GM19351 (cell line): ENCODE measurements around the gene ZNF850.

Source experiments
- ATAC-seq: cut with Tn5 transposase; IDR thresholded peaks from one replicate; pipeline ENCODE4 v1.9.1; 2021; ENCODE audit warnings: mild to moderate bottlenecking, moderate library complexity; ENCODE audit not compliant: unreplicated experiment

The ZNF850 gene

DNA sequence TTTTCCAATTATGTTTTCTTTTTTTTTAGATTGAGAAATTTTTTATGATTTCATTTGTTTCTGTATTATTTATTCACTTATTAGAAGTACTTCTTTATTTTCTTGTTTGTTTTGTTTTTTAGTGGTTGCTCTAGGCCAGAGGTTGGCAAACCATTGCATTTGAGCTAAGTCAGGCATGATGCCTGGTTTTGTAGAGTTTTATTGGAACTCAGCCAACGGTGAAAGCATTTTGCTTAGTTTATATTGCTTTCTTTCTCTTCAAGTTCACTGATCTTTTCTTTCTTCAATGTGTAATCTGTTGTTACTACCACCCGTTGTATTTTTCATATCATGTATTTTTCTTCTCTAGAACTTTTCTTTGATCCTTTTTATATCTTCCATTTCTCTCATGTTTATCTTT, 65.5 kb downstream of the ZNF850 start:
- no peak for ATAC-seq

DNA sequence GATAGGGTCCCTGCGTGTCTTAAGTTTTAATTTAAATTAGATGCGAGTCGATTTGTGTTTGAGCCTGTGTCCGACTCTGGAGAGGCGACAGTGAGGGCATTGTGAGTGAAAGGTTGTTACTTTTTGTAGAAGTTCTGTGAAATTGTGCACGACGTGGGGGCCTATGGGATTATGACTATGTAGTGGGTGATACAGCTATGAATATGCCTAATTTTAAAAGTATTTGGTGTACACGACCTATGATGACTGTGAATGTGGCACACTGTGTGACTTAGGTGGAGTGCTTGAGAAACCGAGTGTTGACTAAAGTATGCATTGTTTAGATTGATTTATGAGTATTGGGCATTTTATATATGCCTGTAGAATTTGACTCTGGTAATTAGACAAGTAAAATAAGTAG, 84.5 kb downstream of the ZNF850 start:
- no peak for ATAC-seq

DNA sequence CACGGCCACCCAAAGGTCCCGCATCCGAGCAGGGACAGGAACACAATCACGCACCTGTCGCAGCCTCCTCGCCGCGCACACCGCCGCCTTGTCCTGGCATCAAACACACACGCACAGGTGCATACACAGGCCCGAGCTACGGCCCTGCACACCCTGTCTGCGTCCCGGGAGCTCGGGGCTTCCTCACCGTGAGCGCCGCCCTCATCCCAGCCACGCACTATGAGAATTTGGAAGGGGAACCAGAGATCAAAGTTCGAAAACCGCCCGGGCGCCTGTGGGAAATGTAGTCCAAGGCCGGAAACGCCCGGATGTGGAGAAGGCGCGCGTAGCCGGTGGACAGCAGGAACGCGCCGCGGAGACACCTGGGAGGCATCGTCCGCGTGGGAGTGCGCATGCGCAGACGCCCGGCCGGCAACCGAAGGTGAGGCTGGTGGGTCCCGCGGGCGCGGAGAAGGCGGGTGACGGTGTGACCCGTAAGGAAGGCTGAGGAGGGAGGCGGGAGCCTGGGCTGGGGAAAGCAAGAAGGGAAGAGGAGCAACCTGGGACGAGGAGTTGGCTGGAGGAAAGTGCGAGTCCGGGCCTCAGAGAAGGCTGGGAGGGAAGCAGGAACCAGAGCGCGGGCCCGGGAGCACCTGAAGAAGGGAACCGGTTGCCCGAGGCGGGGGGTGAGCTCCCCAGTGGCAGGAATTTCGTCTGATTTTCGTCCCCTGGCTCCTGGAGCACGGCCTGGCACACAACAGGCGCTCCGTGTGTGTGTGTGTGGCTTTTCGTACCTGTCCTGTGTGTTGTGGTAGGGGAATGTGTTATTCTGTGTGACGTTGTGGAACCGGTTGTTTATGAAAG, 85.2 kb downstream of the ZNF850 start, which contains the start of gene ZNF567:
Gene ZNF567, plus strand, starts transcription at position 399 of the 843 bp plus-strand sequence. CDS start 7,256 bp downstream, outside the sequence.
- peak; percentile 89 for ATAC-seq

DNA sequence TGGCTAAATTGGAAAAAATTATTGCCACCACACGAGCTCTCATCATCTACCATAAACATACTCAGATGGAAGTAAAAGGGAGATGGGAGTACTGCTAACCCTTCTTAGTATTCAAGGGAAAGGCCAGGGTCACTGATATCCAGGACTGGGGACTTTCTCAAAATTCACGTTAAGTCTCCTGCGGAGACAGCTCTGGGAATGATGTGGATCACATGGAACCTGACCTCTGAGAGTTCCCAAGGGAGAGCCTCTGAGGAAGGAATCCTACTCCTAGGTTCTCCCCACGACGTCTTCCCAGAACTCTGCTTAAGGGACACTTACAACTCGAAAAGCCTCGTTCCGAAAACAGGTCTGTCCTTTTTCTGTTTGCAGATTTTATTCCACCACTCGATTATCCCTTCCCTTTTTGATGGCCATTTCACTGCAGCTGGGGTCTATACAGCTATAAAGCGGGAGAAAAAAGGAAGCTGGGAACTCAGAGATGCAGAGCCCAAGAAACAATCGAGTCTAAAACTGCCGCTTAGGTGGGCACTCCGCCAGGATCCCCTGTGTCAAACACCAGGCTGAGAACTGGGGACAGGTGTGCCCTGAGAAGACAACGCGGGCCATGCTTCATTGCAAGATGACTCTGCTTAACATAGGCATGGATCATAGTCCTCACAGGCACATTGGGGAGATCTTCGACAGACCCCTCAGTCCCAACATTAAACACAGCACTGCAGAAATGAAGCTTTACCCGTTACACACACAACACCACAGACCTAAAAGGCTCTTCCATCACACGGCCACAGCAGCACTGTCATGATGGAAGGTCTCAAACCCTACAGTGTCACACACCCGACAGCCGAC, 86.0 kb downstream of the ZNF850 start:
- ATAC-seq = no peak

DNA sequence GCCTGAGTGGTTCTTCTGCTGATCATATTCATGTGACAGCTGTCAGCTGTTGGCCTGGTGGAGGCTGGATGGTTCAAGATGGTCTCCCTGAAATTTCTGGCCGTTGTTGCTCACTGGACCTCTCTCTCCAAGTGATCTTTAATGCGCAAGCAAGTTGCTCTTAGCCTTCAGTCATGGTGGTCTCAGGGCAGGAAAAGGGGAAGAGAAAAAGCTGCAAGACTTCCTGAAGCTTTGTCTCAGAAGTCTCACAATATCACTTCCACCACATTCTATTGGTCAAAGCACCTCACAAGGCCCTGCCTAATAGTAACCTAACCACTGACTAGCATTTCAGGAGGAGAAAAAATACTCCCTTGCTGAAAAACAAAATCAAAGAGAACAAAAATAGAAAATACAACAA, 86.8 kb downstream of the ZNF850 start:
- ATAC-seq = no peak

DNA sequence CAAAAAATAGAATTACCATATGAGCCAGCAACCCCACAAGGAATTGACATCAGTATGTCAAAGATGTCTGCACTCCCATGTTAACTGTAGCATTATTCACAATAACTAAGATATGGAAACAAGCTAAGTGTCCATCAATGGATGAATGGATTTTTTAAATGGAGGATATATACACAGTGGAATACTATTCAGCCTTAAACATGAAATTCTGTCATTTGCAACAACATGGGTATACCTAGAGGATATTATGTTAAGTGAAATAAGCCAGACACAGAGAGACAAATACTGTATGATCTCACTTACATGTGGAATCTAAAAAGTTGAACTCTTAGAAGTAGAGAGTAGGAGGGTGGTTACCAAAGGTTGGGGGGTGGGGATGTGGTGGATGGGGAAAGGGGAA, 93.2 kb downstream of the ZNF850 start:
- ATAC-seq = no peak

DNA sequence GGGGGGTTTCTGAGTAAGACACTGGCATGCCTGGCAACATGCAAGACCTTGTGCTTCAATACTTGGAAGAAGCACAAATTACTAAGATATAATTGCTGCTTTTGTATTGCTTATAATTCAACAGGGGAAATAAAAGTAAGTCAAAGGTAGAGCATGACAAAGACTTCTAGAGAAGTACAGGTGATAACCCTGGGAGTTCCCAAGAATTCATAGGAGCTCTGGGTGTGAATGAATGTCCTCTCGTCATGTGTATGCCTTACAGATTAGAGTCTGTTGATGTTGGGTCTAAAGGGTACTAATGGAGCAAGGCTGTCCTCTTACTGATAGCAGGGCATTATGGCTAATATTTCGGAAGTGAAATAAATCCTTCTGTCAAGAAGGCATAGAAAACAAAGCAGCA, 98.4 kb downstream of the ZNF850 start:
- ATAC-seq = no peak

DNA sequence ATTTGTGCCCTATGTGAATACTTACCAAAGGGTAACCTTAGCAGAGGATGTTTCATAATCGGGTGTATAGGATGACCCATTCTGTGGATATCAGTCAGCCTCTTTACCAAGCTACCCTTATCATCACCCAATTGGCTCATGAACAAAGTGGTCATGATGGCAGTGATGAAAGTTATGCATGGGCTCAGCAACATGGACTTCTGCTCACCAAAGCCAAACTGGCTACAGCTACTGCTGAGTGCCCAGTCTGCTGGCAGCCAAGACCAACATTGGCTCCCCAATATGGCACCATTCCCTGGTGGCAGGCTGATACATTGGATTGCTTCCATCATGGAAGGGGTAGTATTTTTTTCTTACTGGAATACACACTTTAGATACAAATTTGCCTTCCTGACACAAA, 100.2 kb downstream of the ZNF850 start:
- no peak for ATAC-seq

DNA sequence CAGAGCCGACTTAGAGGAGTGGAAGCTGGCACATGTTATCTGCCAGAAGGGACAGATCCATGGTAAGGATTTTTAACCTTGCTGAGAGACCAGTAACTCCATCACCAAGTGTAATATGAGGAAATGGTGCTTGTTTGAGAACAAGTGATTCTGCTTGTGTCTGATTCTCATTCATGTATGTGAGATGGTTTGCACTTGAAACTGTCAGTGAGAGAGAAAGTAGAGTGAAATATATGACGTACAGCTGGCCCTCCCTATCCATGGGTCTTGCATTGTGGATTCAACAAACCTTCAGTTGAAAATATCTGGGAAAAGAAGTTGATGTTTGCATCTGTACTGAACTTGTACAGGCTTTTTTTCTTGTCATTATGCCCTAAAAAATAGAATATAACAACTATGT, 104.0 kb downstream of the ZNF850 start:
- no peak for ATAC-seq

DNA sequence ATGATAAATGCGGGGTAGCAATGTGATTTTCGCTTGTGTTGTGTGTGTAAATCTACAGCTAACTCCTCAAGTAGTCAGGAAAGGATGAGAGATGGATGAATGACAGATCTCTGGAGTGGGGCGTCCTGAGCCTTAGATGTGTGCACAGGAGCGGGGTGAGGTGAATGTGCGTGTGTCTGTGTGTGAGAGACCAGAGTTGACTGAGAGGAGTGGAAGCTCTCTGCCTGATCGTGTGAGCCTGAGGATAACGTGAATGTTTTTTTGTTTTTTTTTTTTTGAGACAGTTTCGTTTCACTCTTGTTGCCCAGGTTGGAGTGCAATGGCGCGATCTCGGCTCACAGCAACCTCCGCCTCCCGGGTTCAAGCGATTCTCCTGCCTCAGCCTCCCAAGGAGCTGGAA, 106.8 kb downstream of the ZNF850 start:
- no peak for ATAC-seq
